Measurements from ENCODE around the gene VPS72. TPM values are rescaled to one million over a fixed set of nuclear protein-coding genes. Genes with fewer than 3 reads are reported as not detected.
A peak's percentile ranks its signal among the peaks of the same experiment; 100 is the strongest.

The VPS72 gene
- total RNA-seq, 6 donors from 2014 or later: 19.0 to 54.3 (median 25.5) TPM

DNA sequence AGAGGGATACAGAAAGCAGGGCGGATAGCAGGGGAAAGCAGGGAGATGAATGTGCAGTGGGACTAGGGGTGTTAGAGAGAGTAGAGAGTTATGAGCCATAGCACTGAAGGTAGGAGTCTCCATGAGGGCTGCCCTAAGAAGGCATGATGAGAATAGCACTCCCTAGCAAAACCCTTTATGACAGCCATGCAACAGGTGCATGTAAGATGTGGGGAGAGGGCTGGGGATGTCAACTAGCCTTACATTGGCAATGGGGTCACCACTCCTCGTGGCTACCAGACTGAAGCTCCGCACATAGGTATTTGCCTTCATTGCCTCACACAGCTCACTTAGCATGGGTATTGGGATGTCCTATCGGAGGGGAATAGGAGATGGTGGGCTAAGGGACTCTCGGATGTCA, 18.8 kb downstream of the VPS72 start:
- H3K27me3 ChIP-seq: no peaks in the 10 kb centered on the region
- H3K36me3 ChIP-seq: peaks cover 2 to 76% (median 45%) of the 10 kb centered on the region in 4 donors

GRCh38 chr1:151167116-151167515, 22.9 kb downstream of the VPS72 start:
- Histone ChIP-seq H3K4me1 (peaks cover 18 to 35% (median 24%) of the 10 kb centered on the region in 4 donors), H3K9me3 (no peaks in the 10 kb centered on the region), H3K36me3 (peaks cover 2 to 43% (median 29%) of the 10 kb centered on the region in 4 donors), H3K27me3 (no peaks in the 10 kb centered on the region), H3K27ac (no peak overlapping the region), H3K4me3 (peak overlapping the region in 1 of 4 donors; percentile 70)
- ATAC-seq (ENCODE audit: low FRiP score in 2 of 2): no peak
- no peak for DNase-seq
- TF ChIP-seq POLR2A (IDR thresholded peaks at IDR 0.05) (no peak), EP300 (IDR thresholded peaks at IDR 0.05) (no peak), POLR2AphosphoS5 (IDR thresholded peaks at IDR 0.05) (no peak)
- TF ChIP-seq, protein P1, sequence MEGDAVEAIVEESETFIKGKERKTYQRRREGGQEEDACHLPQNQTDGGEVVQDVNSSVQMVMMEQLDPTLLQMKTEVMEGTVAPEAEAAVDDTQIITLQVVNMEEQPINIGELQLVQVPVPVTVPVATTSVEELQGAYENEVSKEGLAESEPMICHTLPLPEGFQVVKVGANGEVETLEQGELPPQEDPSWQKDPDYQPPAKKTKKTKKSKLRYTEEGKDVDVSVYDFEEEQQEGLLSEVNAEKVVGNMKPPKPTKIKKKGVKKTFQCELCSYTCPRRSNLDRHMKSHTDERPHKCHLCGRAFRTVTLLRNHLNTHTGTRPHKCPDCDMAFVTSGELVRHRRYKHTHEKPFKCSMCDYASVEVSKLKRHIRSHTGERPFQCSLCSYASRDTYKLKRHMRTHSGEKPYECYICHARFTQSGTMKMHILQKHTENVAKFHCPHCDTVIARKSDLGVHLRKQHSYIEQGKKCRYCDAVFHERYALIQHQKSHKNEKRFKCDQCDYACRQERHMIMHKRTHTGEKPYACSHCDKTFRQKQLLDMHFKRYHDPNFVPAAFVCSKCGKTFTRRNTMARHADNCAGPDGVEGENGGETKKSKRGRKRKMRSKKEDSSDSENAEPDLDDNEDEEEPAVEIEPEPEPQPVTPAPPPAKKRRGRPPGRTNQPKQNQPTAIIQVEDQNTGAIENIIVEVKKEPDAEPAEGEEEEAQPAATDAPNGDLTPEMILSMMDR (IDR thresholded peaks at IDR 0.05): no peak
- WGBS, 2 donors: 90% methylated on average over 6 of the region's 6 CpGs

More for the DNA sequence above, 18.8 kb downstream of the VPS72 start:
- 93 to 94% methylated on average over 3 to 5 of the region's 5 CpGs for WGBS, 2 donors
- Histone ChIP-seq H3K4me1 (peaks cover 10 to 14% (median 11%) of the 10 kb centered on the region in 4 donors), H3K9me3 (no peaks in the 10 kb centered on the region), H3K27ac (no peak overlapping the region), H3K4me3 (no peak overlapping the region)
- no peak for ATAC-seq (ENCODE audit: low FRiP score in 2 of 2)
- no peak for DNase-seq
- TF ChIP-seq EP300 (IDR thresholded peaks at IDR 0.05) (no peak), POLR2A (IDR thresholded peaks at IDR 0.05) (no peak), POLR2AphosphoS5 (IDR thresholded peaks at IDR 0.05) (no peak)
- TF ChIP-seq, protein P1 (IDR thresholded peaks at IDR 0.05): no peak

- TF ChIP-seq, protein P1 (IDR thresholded peaks at IDR 0.05): no peak
- TF ChIP-seq EP300 (IDR thresholded peaks at IDR 0.05) (no peak), POLR2A (IDR thresholded peaks at IDR 0.05) (no peak), POLR2AphosphoS5 (IDR thresholded peaks at IDR 0.05) (no peak)
- DNase-seq: no peak
- no peaks in the 10 kb centered on the region for H3K9me3 ChIP-seq
- H3K4me1 ChIP-seq: peaks cover 18 to 35% (median 24%) of the 10 kb centered on the region in 4 donors
- H3K27me3 ChIP-seq: no peaks in the 10 kb centered on the region
- H3K27ac ChIP-seq: peak overlapping the region; percentile 59 to 87 (median 84)
- peak in 1 of 2 donors; percentile 24 for ATAC-seq (ENCODE audit: low FRiP score in 2 of 2)
- H3K36me3 ChIP-seq: peaks cover 2 to 47% (median 30%) of the 10 kb centered on the region in 4 donors
- 5 to 6% methylated on average over 15 of the region's 15 CpGs for WGBS, 2 donors
- H3K4me3 ChIP-seq: peak overlapping the region; percentile 42 to 72 (median 68)
These were observed 23.5 kb downstream of the VPS72 start for GRCh38 chr1:151166505-151166956.

DNA sequence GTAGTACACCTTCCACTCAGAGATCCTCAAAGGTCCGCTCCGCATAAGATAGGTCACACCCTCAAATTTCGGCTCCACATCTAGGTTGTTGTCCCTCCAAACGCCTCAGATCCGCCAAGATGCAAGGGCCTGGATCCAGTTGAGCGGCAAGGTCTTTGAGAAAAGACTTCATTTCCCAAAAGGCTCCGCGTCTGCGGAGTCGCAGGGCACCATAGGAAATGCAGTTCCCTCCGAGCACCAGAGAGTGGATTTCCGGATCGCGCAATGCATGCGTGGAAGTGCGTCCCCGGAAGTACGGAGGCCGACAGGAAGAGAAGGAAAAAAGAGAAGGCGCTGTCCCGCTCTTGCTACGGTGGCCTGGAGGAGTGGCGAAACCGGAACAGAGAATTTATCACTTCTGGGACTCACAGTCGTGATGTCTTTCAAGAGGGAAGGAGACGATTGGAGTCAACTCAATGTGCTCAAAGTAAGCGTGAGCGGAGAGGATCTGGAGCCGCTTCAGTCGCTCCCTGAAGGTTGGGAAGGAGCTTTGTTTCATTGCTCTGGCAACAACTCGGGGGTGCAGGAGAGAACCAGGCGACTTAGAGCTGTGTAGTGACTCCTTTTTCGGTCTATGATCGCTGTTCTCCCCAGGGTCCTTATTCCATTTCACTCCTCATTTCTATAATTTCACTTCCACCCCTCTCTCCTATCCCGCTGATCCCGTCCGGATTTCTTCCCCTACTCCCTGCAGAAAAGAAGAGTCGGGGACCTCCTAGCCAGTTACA, 24.1 kb downstream of the VPS72 start, which contains the start of the genes LYSMD1 and SCNM1:
Gene LYSMD1 (minus strand): TSS at position 165 of the 767 bp plus-strand sequence. CDS start 644 bp downstream, outside the sequence.
Gene SCNM1 (plus strand): TSS at position 407 of the 767 bp plus-strand sequence. CDS start 9 bp downstream, at position 416.
- H3K36me3 ChIP-seq: peaks cover 3 to 47% (median 29%) of the 10 kb centered on the region in 4 donors
- peaks cover 18 to 35% (median 24%) of the 10 kb centered on the region in 4 donors for H3K4me1 ChIP-seq
- TF ChIP-seq POLR2AphosphoS5 (IDR thresholded peaks at IDR 0.05): peak; percentile 99 to 100
- TF ChIP-seq, protein P1 (IDR thresholded peaks at IDR 0.05): peak in 5 of 6 experiments; percentile 23 to 62 (median 51)
- TF ChIP-seq POLR2A (IDR thresholded peaks at IDR 0.05): peak in 3 of 4 donors; percentile 39 to 79 (median 58)
- peak in 2 of 4 donors; percentile 87 to 92 for TF ChIP-seq EP300 (IDR thresholded peaks at IDR 0.05)
- 0% methylated on average over 38 of the region's 38 CpGs for WGBS, 2 donors
- no peaks in the 10 kb centered on the region for H3K9me3 ChIP-seq
- H3K4me3 ChIP-seq: peak within 1 kb of the TSS; percentile 49 to 72 (median 68)
- ATAC-seq (ENCODE audit: low FRiP score in 2 of 2): peak; percentile 97
- H3K27me3 ChIP-seq: no peaks in the 10 kb centered on the region
- peak in 1 of 2 donors; percentile 97 for DNase-seq
- peak within 1 kb of the TSS; percentile 65 to 87 (median 84) for H3K27ac ChIP-seq

Measured in upper lobe of left lung (tissue), 6 donors.